Ectodermal cell (in vitro differentiated cells): ENCODE data around the gene SLC25A51.

Experiments used
- H3K27ac ChIP-seq: 2 replicates; pipeline ENCODE4 v1.7.0; 2013; ENCODE audit warnings: mild to moderate bottlenecking, low read depth, low read length; ENCODE audit not compliant: insufficient read depth, poor library complexity, severe bottlenecking
- H3K27me3 ChIP-seq: 2 replicates; pipeline ENCODE4 v1.7.0; 2013; ENCODE audit warnings: mild to moderate bottlenecking, low read length; ENCODE audit not compliant: insufficient read depth, control insufficient read depth, poor library complexity, severe bottlenecking
- H3K36me3 ChIP-seq: one replicate; pipeline ENCODE4 v1.7.0; 2013; ENCODE audit warnings: low read length; ENCODE audit not compliant: control insufficient read depth, insufficient read depth
- H3K4me1 ChIP-seq: one replicate; pipeline ENCODE4 v1.7.0; 2013; ENCODE audit warnings: low read length; ENCODE audit not compliant: control insufficient read depth, insufficient read depth
- H3K4me3 ChIP-seq: 2 replicates; pipeline ENCODE4 v1.7.0; 2013; ENCODE audit warnings: low read depth, low read length, control low read depth; ENCODE audit not compliant: insufficient read depth
- H3K9me3 ChIP-seq: 2 replicates; pipeline ENCODE4 v1.7.0; 2013; ENCODE audit warnings: mild to moderate bottlenecking, low read length, moderate library complexity; ENCODE audit not compliant: control insufficient read depth
- WGBS, 2 experiments: methylation state at CpG; one replicate each; pipeline ENCODE4 v1.1.7; 2013; ENCODE audit warnings: missing lambda C conversion rate in 2 of 2; 5-methylcytosine and 5-hydroxymethylcytosine counted together

Gene SLC25A51

DNA sequence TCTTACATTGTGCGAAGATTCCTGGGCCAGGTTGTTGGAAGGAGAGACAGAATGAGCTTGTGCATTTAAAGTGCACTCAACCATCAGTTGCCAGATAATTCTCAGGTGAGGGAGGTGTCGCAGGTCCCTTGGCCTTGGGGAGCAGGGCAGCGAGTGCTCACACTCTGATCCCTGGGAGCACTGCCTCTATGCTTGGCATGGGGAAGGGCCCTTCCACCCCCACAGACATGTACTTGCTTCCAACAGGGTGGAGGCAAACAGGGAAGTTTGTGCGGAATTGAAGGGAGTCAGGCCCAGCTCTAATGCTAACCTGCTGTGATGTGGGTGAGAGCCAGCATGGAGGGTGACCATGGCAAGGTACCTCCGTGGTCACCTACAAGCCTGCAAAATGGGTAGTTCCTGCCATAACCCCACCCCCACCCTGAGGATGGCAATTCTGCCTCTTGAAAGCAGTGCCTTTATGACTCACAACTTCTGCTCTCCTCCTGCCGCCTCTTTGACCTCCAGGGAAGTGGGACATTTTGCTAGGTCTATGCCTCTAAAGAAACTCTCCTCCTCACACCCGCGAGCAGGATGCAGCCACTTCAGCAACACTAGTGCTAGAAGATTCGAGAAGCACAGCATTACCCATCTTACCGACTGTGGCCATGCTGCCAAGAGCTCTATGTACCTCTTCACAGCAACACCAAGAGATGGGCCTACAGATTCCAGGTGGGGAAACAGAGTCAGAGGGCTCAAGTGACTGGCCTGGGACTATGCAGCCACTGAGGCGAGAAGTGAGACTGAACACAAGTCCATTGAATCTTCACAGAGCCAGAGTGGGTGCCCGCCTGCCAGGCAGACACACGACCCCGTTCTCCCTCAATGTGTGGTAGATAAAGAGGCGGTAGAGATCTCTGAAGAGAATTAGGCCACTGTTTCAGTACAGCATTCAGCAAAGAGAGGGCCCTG lies 22.1 kb upstream of the SLC25A51 start:
- WGBS, 2 experiments = 88 to 90% methylated on average over 15 of the region's 15 CpGs
- H3K36me3 ChIP-seq = no peaks in the 10 kb centered on the region
- no peak overlapping the region for H3K27ac ChIP-seq
- no peaks in the 10 kb centered on the region for H3K9me3 ChIP-seq
- no peaks in the 10 kb centered on the region for H3K27me3 ChIP-seq
- H3K4me1 ChIP-seq = peaks cover 20% of the 10 kb centered on the region
- H3K4me3 ChIP-seq = no peak overlapping the region

DNA sequence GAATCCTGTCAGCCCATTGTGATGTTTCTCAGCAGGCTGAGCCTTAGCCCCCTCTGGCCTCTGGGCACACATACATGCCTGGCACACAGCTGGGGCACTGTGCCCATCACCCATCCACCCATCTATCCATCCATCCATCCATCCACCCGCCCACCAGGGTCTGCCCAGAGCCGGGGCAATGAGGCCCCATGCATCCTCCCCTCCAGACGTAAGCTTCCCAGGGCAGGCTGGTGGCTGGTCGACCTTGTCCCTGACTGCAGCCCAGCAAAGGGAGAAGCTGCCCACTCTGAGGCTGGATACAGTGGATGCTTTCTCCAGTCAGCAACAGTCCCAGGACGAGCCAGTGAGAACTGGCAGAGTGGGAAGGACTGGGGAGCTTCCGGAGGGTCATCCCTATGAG lies 21.1 kb upstream of the SLC25A51 start:
- Histone ChIP-seq H3K4me1 (peaks cover 30% of the 10 kb centered on the region), H3K36me3 (no peaks in the 10 kb centered on the region), H3K4me3 (no peak overlapping the region), H3K27ac (no peak overlapping the region), H3K27me3 (no peaks in the 10 kb centered on the region), H3K9me3 (no peaks in the 10 kb centered on the region)
- 87 to 89% methylated on average over 6 of the region's 6 CpGs for WGBS, 2 experiments

DNA sequence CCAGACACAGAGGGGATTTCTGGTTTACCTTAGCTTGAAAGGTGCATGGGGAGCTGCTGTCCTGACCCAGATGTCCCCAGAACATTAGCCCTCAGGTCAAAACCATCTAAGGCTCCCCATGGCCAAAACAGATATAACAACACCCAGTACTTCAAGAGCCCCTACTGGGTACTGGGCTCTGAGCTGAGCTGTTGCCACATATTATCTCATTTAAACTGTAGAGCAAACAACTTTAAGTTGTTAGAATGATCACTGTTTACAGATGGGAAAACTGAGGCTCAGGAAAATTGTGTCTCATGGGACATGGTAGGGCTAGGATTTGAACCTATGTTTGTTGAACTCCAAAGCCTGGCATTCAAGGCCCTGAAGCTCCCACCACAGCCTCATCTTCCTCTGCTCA lies 20.6 kb upstream of the SLC25A51 start:
- Histone ChIP-seq H3K27me3 (no peaks in the 10 kb centered on the region), H3K4me1 (peaks cover 35% of the 10 kb centered on the region), H3K9me3 (no peaks in the 10 kb centered on the region), H3K4me3 (no peak overlapping the region), H3K36me3 (no peaks in the 10 kb centered on the region), H3K27ac (no peak overlapping the region)

DNA sequence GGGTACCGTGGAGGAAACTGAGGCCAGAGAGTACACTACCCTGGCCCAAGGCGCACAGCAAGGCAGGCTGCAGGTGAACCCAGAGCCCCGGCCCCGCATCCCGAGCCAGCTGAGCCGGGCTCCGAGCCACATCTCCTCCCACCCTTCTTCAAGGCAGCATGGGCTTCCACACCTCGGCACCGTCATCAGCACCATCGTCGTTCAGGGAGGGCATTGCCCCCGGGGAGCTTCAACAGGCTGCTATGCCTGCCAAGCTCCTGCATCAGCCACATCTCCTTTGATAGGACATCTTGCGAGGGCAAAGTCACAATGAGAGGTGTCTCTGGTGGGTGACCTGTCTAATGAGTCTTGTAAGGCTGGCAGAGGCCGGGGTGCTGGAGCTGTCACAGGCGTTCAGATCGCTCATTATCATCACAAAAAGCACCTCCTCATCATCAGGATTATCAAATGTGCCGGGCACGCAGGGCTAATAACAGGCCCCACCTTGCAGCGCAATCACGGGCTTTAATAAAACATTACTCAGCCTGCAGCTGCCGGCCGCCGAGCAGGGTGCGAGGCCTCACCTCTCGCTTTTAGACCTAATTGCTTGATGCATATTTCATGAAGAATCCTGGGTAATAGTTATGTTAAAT lies 20.0 kb upstream of the SLC25A51 start:
- no peaks in the 10 kb centered on the region for H3K36me3 ChIP-seq
- no peaks in the 10 kb centered on the region for H3K27me3 ChIP-seq
- H3K27ac ChIP-seq = no peak overlapping the region
- H3K9me3 ChIP-seq = no peaks in the 10 kb centered on the region
- H3K4me3 ChIP-seq = no peak overlapping the region
- 94 to 95% methylated on average over 25 of the region's 25 CpGs for WGBS, 2 experiments
- peaks cover 40% of the 10 kb centered on the region for H3K4me1 ChIP-seq

DNA sequence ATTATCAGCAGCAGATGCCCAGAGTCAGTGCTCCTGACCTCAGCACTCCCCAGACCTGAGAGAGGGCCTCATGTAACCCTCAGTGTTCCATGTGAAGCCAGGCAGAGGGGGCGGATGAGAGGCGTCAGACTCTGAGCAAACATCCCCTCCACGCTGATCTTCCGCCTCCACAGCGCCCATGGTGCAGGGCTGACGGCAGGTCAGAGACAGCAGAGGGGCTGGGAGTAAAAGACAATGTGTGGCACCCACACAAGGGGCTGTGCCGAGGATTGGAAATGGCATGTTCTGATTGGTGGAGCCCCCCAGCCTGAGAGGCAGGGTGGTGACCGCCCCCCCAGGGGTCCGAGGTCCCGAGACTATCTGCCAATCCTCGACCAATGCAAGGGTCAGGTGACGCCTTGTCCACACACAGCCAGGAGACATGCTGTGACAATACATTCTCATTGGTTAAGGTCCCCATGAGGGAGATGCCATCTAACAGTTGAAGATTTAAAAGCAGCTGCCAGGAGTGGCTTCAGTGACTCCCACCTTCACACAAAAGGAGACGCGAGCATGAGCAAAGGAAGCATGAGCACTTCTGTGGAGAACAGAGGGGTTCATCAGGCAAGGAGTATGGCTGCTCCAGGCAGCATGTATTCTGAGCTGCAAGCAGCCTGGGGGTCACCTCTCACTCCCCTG lies 19.3 kb upstream of the SLC25A51 start:
- WGBS, 2 experiments = 77 to 82% methylated on average over 14 of the region's 14 CpGs
- H3K27ac ChIP-seq = no peak overlapping the region
- H3K36me3 ChIP-seq = no peaks in the 10 kb centered on the region
- no peaks in the 10 kb centered on the region for H3K27me3 ChIP-seq
- H3K4me1 ChIP-seq = peaks cover 43% of the 10 kb centered on the region
- H3K9me3 ChIP-seq = no peaks in the 10 kb centered on the region
- H3K4me3 ChIP-seq = no peak overlapping the region

DNA sequence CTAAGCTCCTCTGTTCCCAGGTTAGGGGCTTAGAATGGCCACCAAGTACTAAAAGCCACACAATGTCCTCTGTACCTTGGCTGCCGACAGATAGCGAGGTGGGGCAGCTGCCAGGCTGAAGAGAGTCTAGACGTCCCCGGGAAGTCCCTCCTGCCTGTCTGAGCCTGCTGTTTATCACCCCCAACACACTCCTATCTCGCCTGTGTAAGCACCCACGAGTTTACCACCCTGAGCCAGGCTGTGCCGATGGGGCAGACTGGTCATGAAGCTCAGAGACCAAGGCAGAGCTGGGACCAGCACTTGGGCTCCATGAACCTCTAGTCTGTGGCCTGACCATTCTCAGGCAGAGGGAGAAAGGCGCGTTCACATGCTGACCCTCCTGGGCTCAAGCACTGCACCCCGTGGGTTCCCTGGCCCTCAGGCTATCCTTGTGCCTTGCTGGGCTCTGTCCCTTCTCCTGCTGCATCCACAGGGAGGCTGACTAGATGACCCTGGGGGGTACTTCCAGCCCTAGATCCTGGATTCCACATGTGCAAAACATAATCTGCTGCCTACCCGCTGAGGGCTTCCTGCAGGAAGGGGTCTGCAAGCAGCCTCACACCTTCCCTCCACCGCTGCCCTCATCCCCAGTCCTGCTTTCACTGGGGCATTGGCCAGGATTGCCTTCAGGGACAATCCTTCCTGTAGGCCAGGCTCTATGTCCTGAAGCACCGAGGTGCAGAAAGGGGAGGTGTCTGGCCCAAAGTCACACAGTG lies 18.6 kb upstream of the SLC25A51 start:
- 87 to 88% methylated on average over 13 of the region's 13 CpGs for WGBS, 2 experiments
- H3K4me3 ChIP-seq = no peak overlapping the region
- peaks cover 38% of the 10 kb centered on the region for H3K4me1 ChIP-seq
- no peaks in the 10 kb centered on the region for H3K27me3 ChIP-seq
- no peak overlapping the region for H3K27ac ChIP-seq
- H3K36me3 ChIP-seq = no peaks in the 10 kb centered on the region
- H3K9me3 ChIP-seq = no peaks in the 10 kb centered on the region

DNA sequence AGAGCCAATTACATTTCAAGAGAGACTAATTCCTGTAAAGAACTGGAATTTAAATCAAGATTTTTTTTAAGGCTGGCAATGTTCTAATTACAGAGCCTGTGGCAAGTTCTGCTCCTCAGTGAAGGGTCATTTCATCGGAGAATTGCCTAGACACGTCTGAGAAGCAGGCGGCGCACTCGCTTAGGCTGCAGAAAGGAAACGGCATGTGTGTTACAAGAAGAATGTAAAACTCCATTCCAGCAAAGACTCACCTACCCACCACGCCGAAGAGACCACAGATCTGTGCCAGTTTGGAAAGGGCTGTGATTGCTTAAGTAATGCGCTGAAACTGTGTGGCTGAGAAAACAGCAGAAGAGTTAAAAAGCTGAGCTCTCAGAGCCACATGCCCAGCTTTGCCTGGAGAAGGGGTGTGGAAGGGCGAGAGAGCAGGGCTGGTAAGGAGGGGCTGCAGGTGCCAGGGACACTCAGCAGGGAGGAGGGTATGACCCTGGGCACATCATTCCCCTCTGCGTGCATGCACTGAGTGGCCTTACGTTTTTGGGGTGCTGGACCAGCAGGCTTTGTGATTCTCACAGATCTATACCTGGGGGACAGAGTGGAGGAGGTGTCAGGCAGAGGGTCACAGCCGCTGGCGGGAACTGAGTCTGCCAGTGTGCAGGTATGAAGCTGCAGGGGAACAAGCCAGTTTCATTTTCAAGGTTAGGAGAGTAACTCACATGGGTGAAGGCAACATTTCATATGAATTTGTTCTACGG lies 17.8 kb upstream of the SLC25A51 start:
- no peaks in the 10 kb centered on the region for H3K27me3 ChIP-seq
- no peak overlapping the region for H3K27ac ChIP-seq
- peaks cover 38% of the 10 kb centered on the region for H3K4me1 ChIP-seq
- no peak overlapping the region for H3K4me3 ChIP-seq
- no peaks in the 10 kb centered on the region for H3K36me3 ChIP-seq
- WGBS, 2 experiments = 92 to 95% methylated on average over 15 of the region's 15 CpGs
- no peaks in the 10 kb centered on the region for H3K9me3 ChIP-seq

DNA sequence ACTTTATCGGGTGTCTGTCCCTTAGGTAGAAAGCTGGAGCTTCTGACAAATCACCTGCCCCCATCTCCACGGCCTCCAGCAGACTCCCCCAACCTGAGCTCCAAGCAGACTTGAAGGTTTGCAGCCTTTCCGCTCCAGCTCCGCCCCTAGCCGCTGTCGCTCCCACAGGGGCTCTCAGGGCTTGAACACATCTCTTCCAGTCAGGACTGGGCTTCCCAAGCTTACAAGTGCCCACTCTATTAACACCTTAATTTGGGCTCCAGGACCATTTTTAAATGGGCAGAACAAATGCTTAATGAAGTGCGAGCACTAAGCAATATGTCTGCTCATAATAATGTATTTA lies 17.2 kb upstream of the SLC25A51 start:
- H3K27me3 ChIP-seq = no peaks in the 10 kb centered on the region
- H3K4me1 ChIP-seq = peaks cover 38% of the 10 kb centered on the region
- H3K4me3 ChIP-seq = no peak overlapping the region
- H3K27ac ChIP-seq = no peak overlapping the region
- no peaks in the 10 kb centered on the region for H3K36me3 ChIP-seq
- no peaks in the 10 kb centered on the region for H3K9me3 ChIP-seq
- WGBS, 2 experiments = 84 to 85% methylated on average over 6 to 7 of the region's 7 CpGs

DNA sequence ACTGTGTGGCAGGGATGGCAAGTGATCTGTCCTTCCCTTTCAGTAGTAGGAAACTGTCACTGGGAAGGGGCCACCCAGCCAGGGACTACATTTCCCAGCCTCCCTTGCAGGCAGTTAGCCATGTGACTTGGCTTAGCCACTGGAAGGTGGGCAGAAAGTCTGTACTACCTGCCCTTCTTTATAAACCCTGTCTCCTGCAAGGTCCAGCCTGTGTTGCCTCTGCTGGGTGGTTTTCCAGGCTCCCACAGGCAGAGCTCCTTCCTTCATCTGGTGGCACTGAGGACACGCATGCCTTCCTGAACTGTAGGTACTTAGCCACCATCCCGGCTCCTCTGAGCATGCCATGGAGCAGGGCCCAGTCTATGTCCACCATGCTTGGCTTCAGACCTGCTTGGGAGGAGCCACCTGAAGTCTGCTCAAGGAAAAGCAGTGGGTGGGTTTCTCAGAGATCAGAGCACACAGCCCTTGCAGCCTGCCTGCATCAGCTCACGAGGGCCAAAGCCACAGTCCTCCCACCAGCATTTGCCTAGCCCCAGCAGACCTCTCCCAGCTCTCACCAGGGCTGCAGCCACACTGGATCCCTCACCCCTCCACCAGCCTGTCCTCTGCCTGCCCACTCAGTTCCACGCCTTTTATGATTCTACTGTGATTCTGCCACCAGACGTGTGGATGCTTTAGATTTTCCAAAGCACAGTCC lies 16.7 kb upstream of the SLC25A51 start:
- H3K9me3 ChIP-seq = no peaks in the 10 kb centered on the region
- H3K27ac ChIP-seq = no peak overlapping the region
- H3K4me3 ChIP-seq = no peak overlapping the region
- H3K4me1 ChIP-seq = peaks cover 38% of the 10 kb centered on the region
- no peaks in the 10 kb centered on the region for H3K27me3 ChIP-seq
- H3K36me3 ChIP-seq = no peaks in the 10 kb centered on the region
- WGBS, 2 experiments = 91 to 96% methylated on average over 5 of the region's 5 CpGs
